UCSD-AML1 (cell line): Measurements from ENCODE around the gene TMEM45A.
"Not testable (repeated sequence)": the region's sequence is repeated elsewhere in the genome, so short reads cannot be mapped to it uniquely, and the experiment has no call there.

ENCODE experiments used
- DNase-seq: peaks from one replicate; lab custom pipeline; 2025; ENCODE audit not compliant: unreplicated experiment; lab: John Stamatoyannopoulos, UW

Gene TMEM45A

GRCh38 chr3:100563652-100564211 lies 71.3 kb downstream of the TMEM45A start:
- no peak for DNase-seq

GRCh38 chr3:100570811-100571210 lies 78.4 kb downstream of the TMEM45A start:
- no peak for DNase-seq

DNA sequence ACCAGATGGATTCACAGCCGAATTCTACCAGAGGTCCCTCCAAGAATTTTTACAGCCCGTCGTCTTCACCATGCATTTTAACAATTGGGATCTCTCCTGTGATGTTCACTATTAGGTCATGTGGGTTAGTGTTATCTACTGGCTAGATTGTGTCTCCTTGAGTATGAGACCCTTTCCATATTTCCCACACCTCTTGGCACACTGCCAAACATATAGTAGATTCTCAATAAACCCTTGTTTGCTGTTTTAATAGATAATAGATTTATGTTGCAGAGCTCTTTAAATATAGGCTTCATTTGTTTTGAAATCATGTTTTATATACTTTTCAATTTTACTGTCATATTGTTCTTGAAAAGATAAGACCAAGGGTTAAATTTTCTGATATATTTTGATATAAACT lies 82.1 kb downstream of the TMEM45A start:
- DNase-seq, result no peak

DNA sequence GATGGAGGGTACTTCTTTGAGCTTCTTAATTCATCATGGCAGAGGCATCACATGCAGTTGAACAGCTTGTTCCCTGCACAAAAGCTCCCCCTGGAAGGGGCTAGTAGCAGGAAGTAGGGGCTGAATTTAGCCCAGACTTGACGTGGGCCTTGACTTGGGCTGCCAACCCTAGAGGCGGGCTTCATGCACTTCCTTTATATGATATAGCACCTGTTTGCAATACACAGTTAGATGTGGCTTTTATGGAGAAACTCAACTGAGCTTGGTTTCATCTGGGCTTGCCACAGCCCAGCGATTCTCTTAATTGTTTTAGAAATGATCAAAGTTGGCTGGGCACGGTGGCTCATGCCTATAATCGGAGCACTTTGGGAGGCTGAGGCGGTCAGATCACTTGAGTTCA lies 83.3 kb downstream of the TMEM45A start:
- DNase-seq, result no peak

GRCh38 chr3:100577382-100578008 lies 85.1 kb downstream of the TMEM45A start:
- no peak for DNase-seq

DNA sequence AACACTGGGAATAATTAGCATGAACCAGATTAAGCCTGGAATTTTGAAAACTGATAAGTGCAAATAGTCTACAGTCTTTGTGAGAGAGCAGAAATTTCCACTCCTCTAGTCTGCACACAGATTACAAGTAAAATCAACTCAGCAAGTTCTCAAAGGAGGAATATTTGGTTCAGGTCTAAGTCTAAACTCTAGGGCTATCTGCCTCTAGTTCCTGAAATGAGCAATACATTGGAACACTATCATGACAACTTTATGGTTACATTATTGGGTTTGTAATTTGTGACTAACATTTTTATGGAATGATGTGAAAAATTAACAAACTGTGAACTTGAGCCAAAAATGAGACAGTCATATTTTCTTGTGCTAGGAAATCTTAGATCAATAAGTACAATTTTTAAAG lies 86.2 kb downstream of the TMEM45A start:
- DNase-seq, result no peak

GRCh38 chr3:100580147-100580546 lies 87.7 kb downstream of the TMEM45A start:
- no peak for DNase-seq

GRCh38 chr3:100581650-100582049 lies 89.2 kb downstream of the TMEM45A start:
- DNase-seq, result no peak

- not testable (repeated sequence) for DNase-seq
These were observed 89.7 kb downstream of the TMEM45A start for GRCh38 chr3:100582157-100582556.

- DNase-seq, result no peak
These were observed 91.8 kb downstream of the TMEM45A start for GRCh38 chr3:100584101-100584660.

DNA sequence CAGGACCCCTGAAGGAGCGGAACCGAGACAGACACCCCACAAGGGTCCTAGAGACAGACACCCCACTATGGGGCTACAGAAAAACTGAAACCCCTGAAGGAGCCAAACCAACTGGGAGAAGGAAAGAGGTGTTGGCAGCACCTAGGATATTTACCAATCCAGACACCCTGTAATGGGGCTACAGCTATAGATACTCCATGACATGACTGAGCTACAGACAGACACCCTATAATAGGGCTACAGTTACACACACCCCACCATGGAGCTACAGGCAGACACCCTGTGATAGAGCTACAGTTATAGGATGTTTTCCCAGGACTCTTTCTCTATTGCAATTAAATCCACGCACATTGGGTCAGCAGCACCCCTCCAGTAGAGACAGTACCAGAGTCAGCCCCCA lies 94.4 kb downstream of the TMEM45A start:
- no peak for DNase-seq

DNA sequence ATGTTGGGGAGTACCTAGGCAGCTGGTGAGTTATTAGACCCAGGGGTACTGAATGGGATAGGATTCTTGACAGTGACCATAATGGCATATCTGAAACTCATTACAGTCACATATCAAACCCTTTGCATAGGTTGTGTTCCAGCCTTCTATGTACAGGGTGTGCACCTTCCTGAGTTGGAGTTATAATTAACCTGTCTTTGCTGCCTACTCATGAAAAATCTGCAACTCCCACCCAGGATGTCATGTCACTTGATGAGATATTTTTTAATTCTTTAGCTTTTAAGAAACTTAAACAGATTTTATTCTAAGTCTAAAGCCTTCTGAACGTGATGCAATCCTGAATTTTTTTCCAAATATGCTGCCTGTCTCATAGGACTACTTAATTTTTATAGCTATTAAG lies 95.8 kb downstream of the TMEM45A start:
- no peak for DNase-seq

DNA sequence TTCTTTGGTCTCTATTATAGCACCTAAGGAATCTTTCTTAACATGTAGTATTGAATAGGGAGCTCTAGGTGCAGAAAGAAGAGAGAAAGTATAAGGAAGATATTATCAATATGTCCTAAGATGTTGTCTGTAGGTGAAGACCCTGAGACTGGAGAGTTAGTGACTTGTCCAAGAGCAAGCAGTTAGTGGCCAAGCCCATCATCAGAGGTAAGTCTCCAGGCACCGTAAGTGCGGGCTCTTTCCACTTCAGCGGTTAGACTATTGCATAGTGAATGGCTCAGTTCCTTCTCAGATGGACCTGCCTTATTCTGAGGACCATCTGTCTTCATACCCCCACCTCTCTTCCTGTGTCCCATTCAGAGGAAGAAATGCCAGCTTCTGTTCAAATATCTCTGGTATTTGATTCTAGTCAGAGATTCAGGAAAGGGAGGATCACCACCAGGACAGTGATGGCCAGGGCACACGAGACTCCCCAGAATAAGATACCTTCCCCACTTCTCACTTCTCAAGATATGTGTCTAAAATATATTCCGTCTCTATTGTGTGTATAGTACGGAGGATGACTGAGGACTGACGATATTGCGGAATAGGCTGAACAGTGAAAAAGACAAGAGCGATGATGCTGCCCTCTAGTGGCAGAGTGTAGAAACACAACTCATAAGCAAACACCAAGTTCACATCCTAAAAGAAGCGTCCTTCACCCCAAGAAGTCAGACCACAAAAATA lies 97.9 kb downstream of the TMEM45A start:
- no peak for DNase-seq

- no peak for DNase-seq
These were observed 98.4 kb downstream of the TMEM45A start for GRCh38 chr3:100590840-100591147.

DNA sequence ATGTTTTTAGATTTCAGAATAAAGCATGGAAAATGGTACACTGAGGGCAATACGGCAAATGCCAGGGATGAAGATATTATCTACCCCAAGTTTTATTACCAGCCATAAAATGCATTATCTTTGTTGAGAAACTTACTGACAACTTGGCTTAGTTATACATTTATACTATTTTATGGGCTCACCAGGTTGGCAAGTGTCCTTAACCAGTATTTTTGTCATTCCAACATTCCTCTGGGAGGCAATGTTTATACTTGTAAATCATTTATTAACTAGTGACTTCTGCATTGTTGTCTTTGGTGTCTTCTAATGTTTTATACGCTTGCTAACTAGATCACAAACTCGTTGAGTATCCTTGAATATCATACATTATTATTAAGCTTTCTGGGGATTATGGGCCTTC lies 99.0 kb downstream of the TMEM45A start:
- no peak for DNase-seq

GRCh38 chr3:100600181-100601042 lies 108.0 kb downstream of the TMEM45A start:
- DNase-seq, result peak; percentile 58

DNA sequence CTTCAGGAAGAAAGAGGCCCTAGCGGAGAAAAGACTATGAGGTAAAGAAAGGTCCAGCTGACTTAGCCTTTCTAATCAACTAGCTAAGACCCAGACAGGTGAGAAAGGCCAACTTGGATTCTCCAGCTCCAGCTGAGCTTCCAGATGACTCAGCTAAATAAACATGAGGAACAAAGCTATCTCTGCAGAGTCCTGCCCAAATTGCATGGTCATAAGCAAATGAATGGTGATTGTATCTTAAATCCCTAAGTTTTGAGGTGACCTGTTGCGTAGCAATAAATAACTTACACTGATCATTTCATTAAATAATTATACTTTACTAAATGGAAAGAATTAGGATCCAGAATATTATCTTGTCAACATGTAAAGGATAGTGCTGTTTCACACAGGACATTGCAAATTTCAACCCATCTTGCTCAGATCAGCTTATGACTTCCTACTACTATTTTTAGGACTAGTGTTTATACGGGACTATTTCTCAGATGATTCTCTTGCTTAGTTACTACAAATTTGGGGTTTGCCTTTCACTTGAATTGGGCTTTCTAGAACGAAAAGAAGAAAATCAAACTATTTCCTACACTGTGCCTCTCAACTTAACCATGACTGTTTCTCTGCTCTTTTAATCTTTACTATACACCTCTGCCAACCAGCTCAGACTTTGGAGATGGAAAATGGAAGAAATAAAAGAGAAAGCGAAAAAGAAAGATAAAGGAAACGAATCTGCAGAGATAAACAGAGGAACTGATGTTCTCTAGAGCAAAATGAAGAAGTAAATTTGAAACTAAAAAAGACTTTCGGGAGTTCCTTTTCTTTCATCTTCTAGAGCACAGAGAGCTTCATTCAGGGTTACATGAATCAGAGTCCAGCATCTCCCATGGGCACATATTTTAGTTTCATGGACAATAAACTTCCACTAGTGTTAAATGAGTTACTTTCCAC lies 110.4 kb downstream of the TMEM45A start:
- no peak for DNase-seq

GRCh38 chr3:100603469-100603868 lies 111.0 kb downstream of the TMEM45A start:
- DNase-seq, result peak; percentile 18

GRCh38 chr3:100605358-100605757 lies 112.9 kb downstream of the TMEM45A start:
- no peak for DNase-seq

DNA sequence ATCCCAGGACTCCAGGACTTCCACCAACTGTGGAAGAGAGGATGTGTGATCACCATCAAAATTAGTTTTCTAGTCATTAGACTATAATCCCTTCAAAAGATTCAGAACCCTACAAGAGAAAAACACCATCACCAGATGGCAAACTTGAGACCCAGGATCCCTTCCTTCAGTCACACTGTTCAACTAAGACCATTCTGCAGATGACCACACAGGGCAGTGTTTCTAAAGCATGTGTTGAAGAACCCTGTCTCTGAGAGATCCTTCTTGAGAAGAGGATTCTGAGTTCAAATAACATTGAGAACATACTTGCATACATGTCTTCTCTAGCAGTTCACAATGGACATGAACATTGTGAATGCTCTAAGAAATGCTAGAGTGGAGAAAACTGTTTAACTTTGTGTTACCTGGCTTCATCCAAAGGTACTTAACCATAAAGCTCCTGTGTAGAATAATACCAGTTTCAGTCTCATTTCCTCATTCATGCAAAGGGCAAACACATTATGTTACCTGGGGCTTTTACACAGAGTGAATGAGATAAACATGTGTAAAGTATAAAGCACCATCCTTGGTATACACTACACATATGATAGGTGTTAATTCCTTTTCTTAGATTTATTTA lies 114.6 kb downstream of the TMEM45A start:
- DNase-seq, result no peak
